Rectal smooth muscle tissue (tissue), 1 donor: ENCODE data around the gene BTBD19.
"Not testable (repeated sequence)": the region's sequence is repeated elsewhere in the genome, so short reads cannot be mapped to it uniquely, and the experiment has no call there.

Experiments used
- H3K27ac ChIP-seq: one replicate; pipeline ENCODE4 v1.7.0; 2013; ENCODE audit warnings: low read depth, low read length, inconsistent platforms
- H3K27me3 ChIP-seq: one replicate; pipeline ENCODE4 v1.7.0; 2013; ENCODE audit warnings: low read length; ENCODE audit not compliant: control insufficient read depth, insufficient read depth
- H3K36me3 ChIP-seq: one replicate; pipeline ENCODE4 v1.7.0; 2013; ENCODE audit warnings: low read length; ENCODE audit not compliant: control insufficient read depth, insufficient read depth
- H3K4me1 ChIP-seq: one replicate; pipeline ENCODE4 v1.7.0; 2013; ENCODE audit warnings: low read length; ENCODE audit not compliant: control insufficient read depth, insufficient read depth
- H3K4me3 ChIP-seq: one replicate; pipeline ENCODE4 v1.7.0; 2013; ENCODE audit warnings: low read length
- H3K9ac ChIP-seq: one replicate; pipeline ENCODE4 v1.7.0; 2013; ENCODE audit warnings: low read length

Gene BTBD19

GRCh38 chr1:44819608-44820327 lies 11.4 kb downstream of the BTBD19 start:
- H3K9ac ChIP-seq = peak overlapping the region; percentile 100
- H3K27me3 ChIP-seq = no peaks in the 10 kb centered on the region
- peak overlapping the region; percentile 100 for H3K27ac ChIP-seq
- H3K4me1 ChIP-seq = peaks cover 5% of the 10 kb centered on the region
- H3K36me3 ChIP-seq = no peaks in the 10 kb centered on the region
- peak overlapping the region; percentile 79 for H3K4me3 ChIP-seq

GRCh38 chr1:44820328-44821239 lies 12.3 kb downstream of the BTBD19 start:
- Histone ChIP-seq H3K4me1 (peaks cover 5% of the 10 kb centered on the region), H3K4me3 (peak overlapping the region; percentile 79), H3K27ac (peak overlapping the region; percentile 100), H3K36me3 (no peaks in the 10 kb centered on the region), H3K27me3 (no peaks in the 10 kb centered on the region), H3K9ac (peak overlapping the region; percentile 100)

- Histone ChIP-seq H3K27ac (peak overlapping the region; percentile 100), H3K27me3 (no peaks in the 10 kb centered on the region), H3K9ac (no peak overlapping the region), H3K4me1 (peaks cover 5% of the 10 kb centered on the region), H3K36me3 (no peaks in the 10 kb centered on the region), H3K4me3 (no peak overlapping the region)
These were observed 13.0 kb downstream of the BTBD19 start for GRCh38 chr1:44821240-44821715.

- no peak overlapping the region for H3K27ac ChIP-seq
- H3K27me3 ChIP-seq = no peaks in the 10 kb centered on the region
These were observed 13.9 kb downstream of the BTBD19 start for GRCh38 chr1:44822131-44822701.

GRCh38 chr1:44822981-44823451 lies 14.7 kb downstream of the BTBD19 start:
- Histone ChIP-seq H3K4me1 (peaks cover 5% of the 10 kb centered on the region), H3K36me3 (no peaks in the 10 kb centered on the region), H3K4me3 (no peak overlapping the region), H3K9ac (no peak overlapping the region), H3K27ac (no peak overlapping the region), H3K27me3 (no peaks in the 10 kb centered on the region)

More at GRCh38 chr1:44822131-44822701, 13.9 kb downstream of the BTBD19 start:
- H3K36me3 ChIP-seq = no peaks in the 10 kb centered on the region
- peaks cover 5% of the 10 kb centered on the region for H3K4me1 ChIP-seq
- no peak overlapping the region for H3K9ac ChIP-seq
- no peak overlapping the region for H3K4me3 ChIP-seq

- H3K9ac ChIP-seq, H3K36me3 ChIP-seq, H3K27me3 ChIP-seq, H3K4me1 ChIP-seq, H3K4me3 ChIP-seq, H3K27ac ChIP-seq: not testable (repeated sequence)
These were observed 16.1 kb downstream of the BTBD19 start for GRCh38 chr1:44824392-44824791.

- Histone ChIP-seq H3K27me3 (no peaks in the 10 kb centered on the region), H3K4me1 (no peaks in the 10 kb centered on the region), H3K4me3 (no peak overlapping the region), H3K9ac (no peak overlapping the region), H3K36me3 (no peaks in the 10 kb centered on the region), H3K27ac (no peak overlapping the region)
These were observed 18.3 kb downstream of the BTBD19 start for GRCh38 chr1:44826375-44827196.

GRCh38 chr1:44827197-44828002 lies 19.1 kb downstream of the BTBD19 start:
- H3K9ac ChIP-seq = no peak overlapping the region
- no peaks in the 10 kb centered on the region for H3K36me3 ChIP-seq
- H3K27ac ChIP-seq = no peak overlapping the region

GRCh38 chr1:44828003-44828651 lies 19.8 kb downstream of the BTBD19 start:
- no peak overlapping the region for H3K27ac ChIP-seq
- no peaks in the 10 kb centered on the region for H3K4me1 ChIP-seq
- H3K9ac ChIP-seq = no peak overlapping the region
- no peaks in the 10 kb centered on the region for H3K27me3 ChIP-seq
- no peak overlapping the region for H3K4me3 ChIP-seq
- no peaks in the 10 kb centered on the region for H3K36me3 ChIP-seq

More at GRCh38 chr1:44827197-44828002, 19.1 kb downstream of the BTBD19 start:
- Histone ChIP-seq H3K4me1 (no peaks in the 10 kb centered on the region), H3K4me3 (no peak overlapping the region), H3K27me3 (no peaks in the 10 kb centered on the region)

- Histone ChIP-seq H3K27ac (no peak overlapping the region), H3K4me1 (no peaks in the 10 kb centered on the region), H3K36me3 (no peaks in the 10 kb centered on the region)
These were observed 20.6 kb downstream of the BTBD19 start for GRCh38 chr1:44828841-44829440.

More at GRCh38 chr1:44828841-44829440, 20.6 kb downstream of the BTBD19 start:
- Histone ChIP-seq H3K27me3 (no peaks in the 10 kb centered on the region), H3K4me3 (no peak overlapping the region), H3K9ac (no peak overlapping the region)
